Neural cell (in vitro differentiated cells): ENCODE data around the gene NATD1. TPM values are rescaled to one million over a fixed set of nuclear protein-coding genes. Genes with fewer than 3 reads are reported as not detected.

ENCODE experiments used
- H2AFZ ChIP-seq: fragments of 200-600, 300-800 bp; sonication (generic), shearing (Covaris generic); 2 replicates; pipeline ENCODE4 v1.6.0; 2014; ENCODE audit warnings: low read depth, mild to moderate bottlenecking, antibody characterized with exemption, low read length, moderate library complexity
- H3F3A ChIP-seq: fragments of 200-600 bp; shearing (Covaris generic); 2 replicates; pipeline ENCODE4 v1.6.1; 2016; ENCODE audit warnings: mild to moderate bottlenecking, moderate library complexity, mixed read lengths, antibody characterized with exemption, low read length; ENCODE audit not compliant: insufficient read depth, poor library complexity, severe bottlenecking
- H3K27ac ChIP-seq: fragments of 200-600, 300-800 bp; sonication (generic), shearing (Covaris generic); 2 replicates; pipeline ENCODE4 v1.5.1; 2014; ENCODE audit warnings: mild to moderate bottlenecking, low read length, moderate library complexity
- H3K27me3 ChIP-seq: fragments of 300-800, 200-600 bp; sonication (generic), shearing (Covaris generic); 2 replicates; pipeline ENCODE4 v1.6.0; 2014; ENCODE audit warnings: mild to moderate bottlenecking, low read depth, low read length, moderate library complexity; ENCODE audit not compliant: insufficient read depth
- H3K36me3 ChIP-seq: fragments of 300-800, 200-600 bp; sonication (generic), shearing (Covaris generic); 2 replicates; pipeline ENCODE4 v1.5.1; 2014; ENCODE audit warnings: mild to moderate bottlenecking, antibody characterized with exemption, low read length, moderate library complexity; ENCODE audit not compliant: insufficient read depth
- H3K4me2 ChIP-seq: fragments of 300-800, 200-600 bp; sonication (generic), shearing (Covaris generic); 2 replicates; pipeline ENCODE4 v1.6.0; 2014; ENCODE audit warnings: mild to moderate bottlenecking, low read length
- H3K4me3 ChIP-seq: fragments of 300-800, 200-600 bp; sonication (generic), shearing (Covaris generic); 2 replicates; pipeline ENCODE4 v1.5.1; 2014; ENCODE audit warnings: mild to moderate bottlenecking, low read length, moderate library complexity
- H3K79me2 ChIP-seq: fragments of 200-600 bp; shearing (Covaris generic); replicated peaks from 2 replicates; pipeline ENCODE4 v1.6.0; 2014; ENCODE audit warnings: mild to moderate bottlenecking, low read length, moderate library complexity; ENCODE audit not compliant: insufficient read depth
- H3K9ac ChIP-seq: fragments of 300-800, 200-600 bp; sonication (generic), shearing (Covaris generic); 2 replicates; pipeline ENCODE4 v1.6.1; 2016; ENCODE audit warnings: mild to moderate bottlenecking, low read length, mixed read lengths
- H3K9me2 ChIP-seq: fragments of 200-600 bp; shearing (Covaris generic); 2 replicates; pipeline ENCODE4 v1.6.1; 2016; ENCODE audit warnings: mild to moderate bottlenecking, low read length, mixed read lengths; ENCODE audit not compliant: insufficient read depth
- H3K9me3 ChIP-seq: fragments of 200-600, 300-800 bp; sonication (generic), shearing (Covaris generic); 2 replicates; pipeline ENCODE4 v1.6.1; 2016; ENCODE audit warnings: mild to moderate bottlenecking, mixed run types, low read length, moderate library complexity, mixed read lengths
- H4K20me1 ChIP-seq: fragments of 200-600 bp; shearing (Covaris generic); 2 replicates; pipeline ENCODE4 v1.6.1; 2016; ENCODE audit warnings: mild to moderate bottlenecking, mixed run types; ENCODE audit not compliant: insufficient read depth
- EP300 ChIP-seq: fragments of 450-650 bp; conservative IDR thresholded peaks from 2 replicates; pipeline ENCODE4 v1.6.1; 2014; ENCODE audit warnings: antibody characterized with exemption, mild to moderate bottlenecking, moderate library complexity; ENCODE audit not compliant: poor library complexity, severe bottlenecking
- EZH2 ChIP-seq: fragments of 200-600, 300-800 bp; shearing (Covaris generic), sonication (generic); IDR thresholded peaks from 2 replicates; pipeline ENCODE4 v1.6.1; 2014; ENCODE audit warnings: antibody characterized with exemption, low read length, borderline replicate concordance, mild to moderate bottlenecking; ENCODE audit not compliant: insufficient read depth, poor library complexity, severe bottlenecking
- MXI1 ChIP-seq: fragments of 450-650 bp; conservative IDR thresholded peaks from 2 replicates; pipeline ENCODE4 v1.6.1; 2014; ENCODE audit warnings: antibody characterized with exemption, mild to moderate bottlenecking; ENCODE audit not compliant: poor library complexity, severe bottlenecking
- POLR2AphosphoS5 ChIP-seq: IDR thresholded peaks from 2 replicates; pipeline ENCODE4 v1.6.1; 2012
- RAD21 ChIP-seq: fragments of 450-650 bp; conservative IDR thresholded peaks from 2 replicates; pipeline ENCODE4 v1.6.1; 2014; ENCODE audit warnings: antibody characterized with exemption, mild to moderate bottlenecking, moderate library complexity
- REST ChIP-seq: IDR thresholded peaks from 2 replicates; pipeline ENCODE4 v1.6.1; 2012; ENCODE audit warnings: borderline replicate concordance
- SMC3 ChIP-seq: fragments of 450-650 bp; conservative IDR thresholded peaks from 2 replicates; pipeline ENCODE4 v1.6.1; 2014; ENCODE audit warnings: antibody characterized with exemption, mild to moderate bottlenecking, moderate library complexity; ENCODE audit not compliant: poor library complexity
- TAF1 ChIP-seq: IDR thresholded peaks from 2 replicates; pipeline ENCODE4 v1.6.1; 2012; ENCODE audit warnings: low read depth
- polyA minus RNA-seq: library from RNA; depleted of rRNA, polyadenylated mRNA; stranded (reverse); fragments of >200 nt; gene quantifications from 2 replicates; pipeline ENCODE4 v1.2.3, GENCODE V29; 2014
- polyA plus RNA-seq: library from polyadenylated mRNA; depleted of rRNA; stranded (reverse); fragments of >200 nt; gene quantifications from 2 replicates; pipeline ENCODE4 v1.2.3, GENCODE V29; 2014
- TF ChIP-seq, protein P1 (sequence below): fragments of 450-650 bp; IDR thresholded peaks from 2 replicates; pipeline ENCODE4 v1.5.1; 2014; ENCODE audit warnings: antibody characterized with exemption, mild to moderate bottlenecking, moderate library complexity; ENCODE audit not compliant: poor library complexity, severe bottlenecking

The NATD1 gene
- 2.5 and 2.8 TPM in 2 replicates for polyA plus RNA-seq
- polyA minus RNA-seq = 4.9 and 5.9 TPM in 2 replicates

DNA sequence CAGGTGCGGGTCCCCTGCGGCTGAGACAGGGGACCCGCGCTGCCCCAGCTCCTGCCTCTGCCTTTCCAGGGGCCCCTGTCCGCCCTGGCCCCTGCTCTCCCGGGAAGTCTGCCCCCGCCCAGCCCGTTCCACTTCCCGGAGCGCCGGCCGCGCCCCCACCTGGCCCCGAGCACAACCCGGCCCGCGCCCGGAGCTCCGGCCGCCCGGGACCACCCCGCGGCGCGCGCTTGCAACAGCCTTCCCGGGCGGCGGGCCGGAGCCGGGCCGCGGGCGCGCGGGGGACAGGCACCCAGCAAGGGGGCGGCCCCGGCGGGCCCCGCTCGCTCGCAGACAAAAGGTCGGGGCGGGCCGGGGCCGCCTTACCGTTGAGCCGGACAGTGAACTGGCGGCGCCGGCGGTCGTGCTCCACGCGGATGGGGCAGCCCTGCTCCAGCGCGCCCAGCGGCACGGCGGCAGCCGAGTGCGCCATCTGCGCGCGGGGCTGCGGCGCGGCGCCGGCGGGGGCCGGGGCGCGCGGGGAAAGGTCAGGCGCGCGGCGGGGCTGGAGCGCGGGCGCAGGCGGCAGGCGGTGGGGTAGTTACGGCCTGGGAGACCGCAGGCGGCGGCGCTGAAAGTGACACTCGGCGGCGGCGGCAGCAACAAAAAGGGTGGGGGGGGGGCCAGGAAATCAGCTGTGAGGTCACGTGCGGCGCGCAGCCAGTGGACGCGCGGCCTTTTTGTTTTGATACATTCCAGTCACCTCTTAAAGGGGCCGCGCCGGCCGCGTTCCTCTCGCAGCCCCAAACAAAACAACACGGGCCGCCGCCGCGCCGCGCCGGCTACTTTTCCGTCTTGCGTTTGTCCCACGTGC is at the start of gene NATD1:
NATD1 (minus strand) TSS at position 615 of the 850 bp plus-strand sequence; CDS start at position 469, 146 bp downstream.
- peak; percentile 51 for TF ChIP-seq POLR2AphosphoS5
- TF ChIP-seq EP300 = no peak
- no peak for TF ChIP-seq TAF1
- no peak for TF ChIP-seq REST
- TF ChIP-seq SMC3 = peak; percentile 11
- TF ChIP-seq MXI1 = peak; percentile 63
- Histone ChIP-seq H4K20me1 (no peaks in the 10 kb centered on the region), H3K27ac (peak within 1 kb of the TSS; percentile 23), H3K4me2 (peak within 1 kb of the TSS; percentile 73), H3K9me2 (no peaks in the 10 kb centered on the region), H3K9ac (peak within 1 kb of the TSS; percentile 66), H3K36me3 (no peaks in the 10 kb centered on the region), H3K79me2 (peaks cover 9% of the 10 kb centered on the region), H3K9me3 (no peaks in the 10 kb centered on the region), H3K27me3 (no peaks in the 10 kb centered on the region), H3F3A (no peaks in the 10 kb centered on the region), H3K4me3 (peak within 1 kb of the TSS; percentile 78), H2AFZ (peak within 1 kb of the TSS; percentile 82)

GRCh38 chr17:21301593-21302550 is 48.7 kb upstream of the NATD1 start:
- no peak overlapping the region for H3K4me3 ChIP-seq
- H3K27ac ChIP-seq = no peak overlapping the region
- H3K36me3 ChIP-seq = no peaks in the 10 kb centered on the region
- no peak for TF ChIP-seq MXI1
- TF ChIP-seq SMC3 = no peak
- TF ChIP-seq POLR2AphosphoS5 = no peak
- no peak for TF ChIP-seq TAF1
- no peak for TF ChIP-seq EP300
- TF ChIP-seq RAD21 = no peak
- no peak for TF ChIP-seq EZH2
- TF ChIP-seq REST = no peak
- TF ChIP-seq, protein P1, sequence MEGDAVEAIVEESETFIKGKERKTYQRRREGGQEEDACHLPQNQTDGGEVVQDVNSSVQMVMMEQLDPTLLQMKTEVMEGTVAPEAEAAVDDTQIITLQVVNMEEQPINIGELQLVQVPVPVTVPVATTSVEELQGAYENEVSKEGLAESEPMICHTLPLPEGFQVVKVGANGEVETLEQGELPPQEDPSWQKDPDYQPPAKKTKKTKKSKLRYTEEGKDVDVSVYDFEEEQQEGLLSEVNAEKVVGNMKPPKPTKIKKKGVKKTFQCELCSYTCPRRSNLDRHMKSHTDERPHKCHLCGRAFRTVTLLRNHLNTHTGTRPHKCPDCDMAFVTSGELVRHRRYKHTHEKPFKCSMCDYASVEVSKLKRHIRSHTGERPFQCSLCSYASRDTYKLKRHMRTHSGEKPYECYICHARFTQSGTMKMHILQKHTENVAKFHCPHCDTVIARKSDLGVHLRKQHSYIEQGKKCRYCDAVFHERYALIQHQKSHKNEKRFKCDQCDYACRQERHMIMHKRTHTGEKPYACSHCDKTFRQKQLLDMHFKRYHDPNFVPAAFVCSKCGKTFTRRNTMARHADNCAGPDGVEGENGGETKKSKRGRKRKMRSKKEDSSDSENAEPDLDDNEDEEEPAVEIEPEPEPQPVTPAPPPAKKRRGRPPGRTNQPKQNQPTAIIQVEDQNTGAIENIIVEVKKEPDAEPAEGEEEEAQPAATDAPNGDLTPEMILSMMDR = no peak
- H3K9ac ChIP-seq = no peak overlapping the region
- no peak overlapping the region for H2AFZ ChIP-seq
- H3F3A ChIP-seq = no peaks in the 10 kb centered on the region
- H3K4me2 ChIP-seq = no peak overlapping the region
- H3K27me3 ChIP-seq = no peaks in the 10 kb centered on the region
- H4K20me1 ChIP-seq = no peaks in the 10 kb centered on the region
- no peaks in the 10 kb centered on the region for H3K79me2 ChIP-seq
- H3K9me2 ChIP-seq = no peaks in the 10 kb centered on the region
- H3K9me3 ChIP-seq = no peaks in the 10 kb centered on the region
